Astrocyte of the spinal cord (primary cell): ENCODE measurements around the gene LRSAM1.

Source experiments
- DNase-seq: peaks from one replicate; pipeline ENCODE4 v3.0.0; 2011; ENCODE audit warnings: low read depth, low spot score
- H3K4me3 ChIP-seq: 2 replicates; pipeline ENCODE4 v1.5.1; 2011; ENCODE audit warnings: low read depth, mild to moderate bottlenecking, low read length, moderate library complexity
- in situ Hi-C: cut with HindIII; loops from 2 replicates; pipeline ENCODE4 v1.10.0; 2017; ENCODE audit warnings: low sequenced_read_pairs
- TF ChIP-seq, protein P1 (sequence below): IDR thresholded peaks from 2 replicates; pipeline ENCODE4 v1.5.1; 2012; ENCODE audit warnings: low read depth, mild to moderate bottlenecking, low read length, inconsistent platforms

LRSAM1 gene

DNA sequence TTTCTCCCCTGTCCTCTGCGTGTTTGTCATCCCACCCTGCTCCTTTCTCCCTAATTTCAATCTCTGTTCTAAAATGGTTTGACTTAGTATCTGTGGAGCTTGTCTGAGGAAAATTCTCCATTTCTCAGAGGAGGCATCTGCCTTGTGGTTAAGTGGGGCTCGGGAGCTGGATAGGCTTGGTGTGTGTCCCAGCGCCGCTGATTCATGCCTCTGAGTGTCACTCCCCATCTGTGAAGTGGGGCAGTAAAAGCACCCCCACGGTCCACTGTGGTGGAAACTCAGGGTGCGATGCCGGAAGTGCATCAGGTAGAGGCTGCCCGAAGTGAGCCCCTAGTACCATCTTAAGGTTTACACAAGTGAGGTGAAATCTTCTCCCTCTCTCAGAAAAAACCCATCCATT lies 37.6 kb downstream of the LRSAM1 start:
- no peak for DNase-seq
- in situ Hi-C loops = no loop called here
- H3K4me3 ChIP-seq = no peak overlapping the region
- TF ChIP-seq, protein P1, sequence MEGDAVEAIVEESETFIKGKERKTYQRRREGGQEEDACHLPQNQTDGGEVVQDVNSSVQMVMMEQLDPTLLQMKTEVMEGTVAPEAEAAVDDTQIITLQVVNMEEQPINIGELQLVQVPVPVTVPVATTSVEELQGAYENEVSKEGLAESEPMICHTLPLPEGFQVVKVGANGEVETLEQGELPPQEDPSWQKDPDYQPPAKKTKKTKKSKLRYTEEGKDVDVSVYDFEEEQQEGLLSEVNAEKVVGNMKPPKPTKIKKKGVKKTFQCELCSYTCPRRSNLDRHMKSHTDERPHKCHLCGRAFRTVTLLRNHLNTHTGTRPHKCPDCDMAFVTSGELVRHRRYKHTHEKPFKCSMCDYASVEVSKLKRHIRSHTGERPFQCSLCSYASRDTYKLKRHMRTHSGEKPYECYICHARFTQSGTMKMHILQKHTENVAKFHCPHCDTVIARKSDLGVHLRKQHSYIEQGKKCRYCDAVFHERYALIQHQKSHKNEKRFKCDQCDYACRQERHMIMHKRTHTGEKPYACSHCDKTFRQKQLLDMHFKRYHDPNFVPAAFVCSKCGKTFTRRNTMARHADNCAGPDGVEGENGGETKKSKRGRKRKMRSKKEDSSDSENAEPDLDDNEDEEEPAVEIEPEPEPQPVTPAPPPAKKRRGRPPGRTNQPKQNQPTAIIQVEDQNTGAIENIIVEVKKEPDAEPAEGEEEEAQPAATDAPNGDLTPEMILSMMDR = no peak

DNA sequence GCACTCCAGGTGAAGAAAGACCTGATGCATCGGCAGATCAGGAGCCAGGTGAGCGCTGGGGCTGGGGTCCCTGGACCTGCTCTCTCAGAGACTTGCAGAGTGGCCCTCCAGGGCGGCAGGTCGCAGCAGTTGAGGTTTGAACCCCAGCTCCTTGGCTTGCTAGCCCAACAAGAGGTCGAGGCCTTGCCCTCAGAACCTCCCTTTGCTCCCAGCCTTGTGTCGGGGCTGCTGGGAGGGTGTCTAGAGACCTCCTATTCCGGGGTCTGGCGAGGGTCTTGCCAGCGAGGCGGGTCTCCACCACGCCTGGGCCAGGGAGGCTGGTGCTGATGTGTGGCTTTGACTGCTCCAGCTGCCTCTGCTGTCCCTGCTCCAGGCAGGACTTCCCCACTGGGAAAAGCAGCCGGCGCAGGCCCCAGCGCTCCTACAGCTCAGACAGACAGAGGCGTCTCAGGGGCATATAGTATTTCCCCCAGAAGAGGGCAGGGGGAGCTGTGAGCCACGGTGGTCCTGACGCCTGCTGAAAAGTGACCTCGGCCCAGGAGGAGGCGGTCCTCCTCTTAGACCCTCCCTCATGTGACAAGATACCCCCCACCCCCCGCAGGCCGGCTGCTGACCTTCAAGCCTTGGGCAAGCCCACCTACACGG lies 38.3 kb downstream of the LRSAM1 start:
- DNase-seq = no peak
- H3K4me3 ChIP-seq = no peak overlapping the region
- in situ Hi-C loops = no loop called here
- TF ChIP-seq, protein P1 = no peak

DNA sequence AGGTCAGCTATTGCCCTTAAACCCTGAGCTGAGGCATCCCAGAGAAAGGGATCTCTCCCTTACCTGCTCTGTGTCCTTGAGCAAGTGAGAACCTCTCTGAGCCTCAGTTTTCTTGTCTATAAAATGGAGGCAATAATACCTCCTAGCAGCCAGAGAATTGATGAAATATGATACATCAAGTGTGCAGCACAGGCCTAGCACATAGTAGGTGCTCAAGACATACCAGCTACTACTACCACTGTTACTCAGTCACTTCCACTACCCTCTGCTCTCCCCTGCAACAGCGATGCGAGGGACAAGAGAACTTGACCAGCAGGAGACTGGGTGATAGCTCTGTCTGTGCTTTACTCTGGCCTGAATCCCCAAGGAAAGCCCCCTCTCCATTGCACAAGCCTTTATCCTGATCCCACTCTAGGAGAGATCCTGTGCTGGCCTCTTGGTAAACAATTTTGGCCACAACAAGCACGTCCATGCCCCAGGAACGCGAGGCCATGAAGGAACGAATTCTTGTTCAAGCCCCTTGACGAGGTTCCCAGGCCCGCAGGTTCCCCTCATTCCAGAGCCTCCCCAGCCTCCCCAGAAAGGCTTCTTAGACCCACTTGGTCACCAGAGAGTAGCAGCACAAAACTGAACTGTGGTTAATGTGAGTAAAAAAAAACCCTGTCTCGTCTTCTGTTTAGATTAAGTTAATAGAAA lies 39.4 kb downstream of the LRSAM1 start:
- no peak overlapping the region for H3K4me3 ChIP-seq
- DNase-seq = no peak
- TF ChIP-seq, protein P1 = no peak
- in situ Hi-C loops = no loop called here

DNA sequence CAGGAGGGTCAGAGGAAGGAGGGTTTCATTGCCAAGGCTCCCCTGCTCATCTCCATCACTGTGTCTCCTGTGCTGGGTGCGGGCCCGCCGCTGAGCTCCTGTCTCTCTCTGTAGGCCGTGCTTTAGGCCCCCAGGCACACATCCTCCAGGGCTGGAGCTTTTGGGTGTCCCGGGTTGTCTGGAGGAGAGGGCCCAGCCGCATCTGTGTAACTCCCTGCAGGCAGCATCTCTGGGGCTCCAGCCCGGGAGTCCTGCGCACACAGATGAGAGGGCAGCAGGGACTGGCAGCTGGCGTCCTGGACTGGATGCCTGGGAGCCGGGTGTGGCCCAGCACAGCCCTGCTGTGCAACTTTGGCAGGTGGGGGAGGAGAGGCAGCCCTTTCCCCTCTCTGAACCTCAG lies 40.2 kb downstream of the LRSAM1 start:
- in situ Hi-C loops = no loop called here
- DNase-seq = no peak
- TF ChIP-seq, protein P1 = no peak
- H3K4me3 ChIP-seq = no peak overlapping the region

DNA sequence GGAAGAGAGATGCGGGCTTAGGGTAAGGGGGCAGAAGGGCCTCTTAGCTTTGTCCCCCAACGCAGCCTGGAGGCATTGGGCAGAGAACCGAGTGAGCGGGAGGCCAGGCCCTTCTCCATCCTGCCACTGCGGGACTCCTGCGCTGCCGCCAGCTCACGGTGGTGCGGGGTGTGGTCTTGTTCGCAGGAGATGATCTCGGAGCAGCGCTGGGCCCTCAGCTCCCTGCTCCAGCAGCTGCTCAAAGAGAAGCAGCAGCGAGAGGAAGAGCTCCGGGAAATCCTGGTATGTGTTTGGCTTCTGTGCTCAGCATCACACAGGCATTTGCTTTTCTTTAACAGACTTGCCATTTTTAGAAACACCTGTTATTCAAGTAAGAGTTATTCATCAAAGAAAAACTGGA lies 41.3 kb downstream of the LRSAM1 start:
- H3K4me3 ChIP-seq = no peak overlapping the region
- in situ Hi-C loops = no loop called here
- DNase-seq = no peak
- TF ChIP-seq, protein P1 = no peak

- in situ Hi-C loops = no loop called here
- no peak overlapping the region for H3K4me3 ChIP-seq
- no peak for DNase-seq
- TF ChIP-seq, protein P1 = no peak
Measured at GRCh38 chr9:127493592-127494303, 42.4 kb downstream of the LRSAM1 start.
